ENCODE measurements around the gene OSCP1. TPM values are rescaled to one million over a fixed set of nuclear protein-coding genes. Genes with fewer than 3 reads are reported as not detected.
"Not testable (repeated sequence)": the region's sequence is repeated elsewhere in the genome, so short reads cannot be mapped to it uniquely, and the experiment has no call there.

Gene OSCP1
- total RNA-seq, 1 donor from 2014 or later: 4.0 TPM

- H3K4me3 ChIP-seq (ENCODE audit: low read depth, low read length): no peak overlapping the region
- DNase-seq (ENCODE audit: low read depth): no peak
- no peak for TF ChIP-seq CTCF (conservative IDR thresholded peaks at IDR 0.05; ENCODE audit: low read depth, low read length)
These were observed 29.9 kb upstream of the OSCP1 start for GRCh38 chr1:36480161-36480560.

GRCh38 chr1:36479505-36480051 is 29.3 kb upstream of the OSCP1 start:
- no peak for DNase-seq (ENCODE audit: low read depth)
- no peak for TF ChIP-seq CTCF (conservative IDR thresholded peaks at IDR 0.05; ENCODE audit: low read depth, low read length)
- H3K4me3 ChIP-seq (ENCODE audit: low read depth, low read length): no peak overlapping the region

GRCh38 chr1:36477615-36478014 is 27.4 kb upstream of the OSCP1 start:
- DNase-seq (ENCODE audit: low read depth); H3K4me3 ChIP-seq (ENCODE audit: low read depth, low read length): not testable (repeated sequence)

GRCh38 chr1:36476945-36477344 is 26.7 kb upstream of the OSCP1 start:
- TF ChIP-seq CTCF (conservative IDR thresholded peaks at IDR 0.05; ENCODE audit: low read depth, low read length): no peak
- H3K4me3 ChIP-seq (ENCODE audit: low read depth, low read length): no peak overlapping the region
- no peak for DNase-seq (ENCODE audit: low read depth)

GRCh38 chr1:36475910-36476604 is 25.8 kb upstream of the OSCP1 start:
- no peak overlapping the region for H3K4me3 ChIP-seq (ENCODE audit: low read depth, low read length)
- no peak for DNase-seq (ENCODE audit: low read depth)
- no peak for TF ChIP-seq CTCF (conservative IDR thresholded peaks at IDR 0.05; ENCODE audit: low read depth, low read length)

GRCh38 chr1:36475341-36475740 is 25.1 kb upstream of the OSCP1 start:
- no peak overlapping the region for H3K4me3 ChIP-seq (ENCODE audit: low read depth, low read length)
- no peak for DNase-seq (ENCODE audit: low read depth)
- no peak for TF ChIP-seq CTCF (conservative IDR thresholded peaks at IDR 0.05; ENCODE audit: low read depth, low read length)

GRCh38 chr1:36472656-36473055 is 22.4 kb upstream of the OSCP1 start:
- H3K4me3 ChIP-seq (ENCODE audit: low read depth, low read length): no peak overlapping the region
- no peak for TF ChIP-seq CTCF (conservative IDR thresholded peaks at IDR 0.05; ENCODE audit: low read depth, low read length)
- DNase-seq (ENCODE audit: low read depth): no peak

Measured in epithelial cell of proximal tubule (primary cell).